ENCODE results near the gene PPL. TPM values are rescaled to one million over a fixed set of nuclear protein-coding genes. Genes with fewer than 3 reads are reported as not detected.

PPL gene
- total and polyA plus RNA-seq, 2 of the 13 experiments (the other 11 are each of a cell fraction or from before 2014, with no cell fraction given) = 5.7 to 6.6 TPM

DNA sequence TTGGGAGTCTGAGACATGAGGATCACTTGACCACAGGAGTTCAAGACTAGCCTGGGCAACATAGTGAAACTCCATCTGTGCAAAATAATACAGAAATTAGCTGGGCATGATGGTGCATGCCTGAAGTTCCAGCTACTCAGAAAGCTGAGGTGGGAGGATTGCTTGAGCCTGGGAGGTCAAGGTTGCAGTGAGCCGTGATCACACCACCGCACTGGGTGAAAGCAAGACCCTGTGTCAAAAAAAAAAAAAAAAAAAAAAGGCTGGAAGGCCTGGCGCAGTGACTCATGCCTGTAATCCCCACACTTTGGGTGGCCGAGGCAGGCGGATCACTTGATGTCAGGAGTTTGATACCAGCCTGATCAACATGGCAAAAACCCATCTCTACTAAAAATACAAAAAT lies 81.6 kb downstream of the PPL start (continued):
- TF ChIP-seq, protein P1, sequence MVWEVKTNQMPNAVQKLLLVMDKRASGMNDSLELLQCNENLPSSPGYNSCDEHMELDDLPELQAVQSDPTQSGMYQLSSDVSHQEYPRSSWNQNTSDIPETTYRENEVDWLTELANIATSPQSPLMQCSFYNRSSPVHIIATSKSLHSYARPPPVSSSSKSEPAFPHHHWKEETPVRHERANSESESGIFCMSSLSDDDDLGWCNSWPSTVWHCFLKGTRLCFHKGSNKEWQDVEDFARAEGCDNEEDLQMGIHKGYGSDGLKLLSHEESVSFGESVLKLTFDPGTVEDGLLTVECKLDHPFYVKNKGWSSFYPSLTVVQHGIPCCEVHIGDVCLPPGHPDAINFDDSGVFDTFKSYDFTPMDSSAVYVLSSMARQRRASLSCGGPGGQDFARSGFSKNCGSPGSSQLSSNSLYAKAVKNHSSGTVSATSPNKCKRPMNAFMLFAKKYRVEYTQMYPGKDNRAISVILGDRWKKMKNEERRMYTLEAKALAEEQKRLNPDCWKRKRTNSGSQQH (CRISPR knock-in tag; IDR thresholded peaks at IDR 0.05; ENCODE audit: low read depth) = no peak
- TF ChIP-seq HES4 (CRISPR knock-in tag; IDR thresholded peaks at IDR 0.05; ENCODE audit: borderline replicate concordance) (no peak), ZSCAN12 (CRISPR knock-in tag; IDR thresholded peaks at IDR 0.05) (no peak), NR2F1 (CRISPR knock-in tag; IDR thresholded peaks at IDR 0.05) (no peak), ZSCAN22 (CRISPR knock-in tag; IDR thresholded peaks at IDR 0.05) (no peak), HCFC1 (IDR thresholded peaks at IDR 0.05; ENCODE audit: low read depth, low read length) (no peak), SP5 (CRISPR knock-in tag; IDR thresholded peaks at IDR 0.05; ENCODE audit: borderline replicate concordance, low read depth) (no peak)

DNA sequence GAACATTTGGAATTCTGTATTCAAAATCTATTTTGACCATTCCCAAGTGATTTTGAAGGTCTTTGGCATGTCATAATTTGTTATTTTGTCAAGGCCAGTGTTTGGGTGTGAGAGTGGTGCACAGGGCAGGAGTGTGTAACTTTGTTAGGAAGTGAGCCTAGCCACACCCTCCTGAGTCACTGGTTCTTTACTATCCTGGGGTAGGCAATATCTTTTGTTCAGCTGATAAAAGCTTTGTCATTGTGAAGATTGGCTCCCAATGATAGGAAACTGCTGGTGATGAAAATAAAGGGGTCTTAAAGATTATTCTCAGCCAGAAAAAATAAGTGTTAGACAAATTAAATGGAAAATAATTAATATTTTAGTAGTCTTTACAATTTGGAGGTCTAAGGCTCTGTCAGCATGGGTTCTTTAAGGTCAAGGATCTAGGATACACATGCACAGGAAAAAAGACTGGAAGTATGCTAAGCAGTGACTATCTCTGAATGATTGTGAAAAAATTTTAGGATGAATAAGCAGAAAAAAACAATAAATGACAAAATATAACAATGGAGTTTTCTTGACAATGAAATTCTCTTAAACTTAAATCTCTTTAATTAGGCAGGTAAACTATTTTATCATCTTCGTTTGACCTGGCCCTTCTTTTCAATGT lies 84.6 kb downstream of the PPL start:
- Histone ChIP-seq H3K79me2 (ENCODE audit: insufficient read depth, low read length) (peaks cover 54% of the 10 kb centered on the region), H3K27me3 (ENCODE audit: control insufficient read depth in 1 of 2, insufficient read depth in 2 of 2, low read length in 2 of 2) (peaks cover 0 to 4% of the 10 kb centered on the region in 2 experiments; a peak in 1 of 5 replicates), H3K4me2 (ENCODE audit: low read depth, low read length) (no peak overlapping the region), H4K20me1 (ENCODE audit: insufficient read depth, low read length) (peaks cover 31% of the 10 kb centered on the region), H3K4me1 (ENCODE audit: insufficient read depth, low read length) (peaks cover 33% of the 10 kb centered on the region), H3K9me3 (ENCODE audit: low read length) (no peaks in the 10 kb centered on the region), H3K36me3 (replicated peaks in 1 of 2; ENCODE audit: control insufficient read depth in 1 of 2, insufficient read depth in 2 of 2, low read length in 2 of 2) (peaks cover 14 to 44% of the 10 kb centered on the region in 2 experiments), H3K9ac (ENCODE audit: insufficient read depth, low read depth, low read length) (no peak overlapping the region), H3K4me3 (replicated peaks in 1 of 3; ENCODE audit: insufficient read depth in 1 of 3, low read depth in 2 of 3, low read length in 3 of 3) (no peak overlapping the region), H2AFZ (ENCODE audit: low read length) (no peak overlapping the region), H3K27ac (ENCODE audit: extremely low read length, insufficient read depth, low read length) (no peak overlapping the region)
- 93% methylated on average over 1 of the region's 1 CpG for WGBS (ENCODE audit: low lambda C conversion rate)
- in situ Hi-C loops (cut with HindIII; ENCODE audit: extremely low pct_ligation_motif_present, low pct_unique_long_range_greater_than_20kb) = no loop called here
- intact Hi-C loops (cut with micrococcal nuclease; ENCODE audit: unreplicated experiment) = no loop called here
- no TSS peak for BruUV-seq (replicated peaks)
- POLR2A ChIA-PET = no interaction called here
- ATAC-seq (no peak), FAIRE-seq (no peak), DNase-seq (ENCODE audit: low spot score) (no peak)
- CTCF ChIA-PET (ENCODE audit: low intra/inter-chr PET ratio, low total read pairs) = no interaction called here
- no peak for TF ChIP-seq NFE2L2 (IDR thresholded peaks at IDR 0.05; ENCODE audit: low read length)

Measured in HepG2 (cell line).